K562 (cell line): ENCODE data around the gene MYMX. TPM values are rescaled to one million over a fixed set of nuclear protein-coding genes. Genes with fewer than 3 reads are reported as not detected.

Experiments used
- C11orf30 ChIP-seq: fragments of 450-650 bp; IDR thresholded peaks from 2 replicates; pipeline ENCODE4 v1.6.1; 2016; ENCODE audit warnings: low read depth, mild to moderate bottlenecking
- ETS2 ChIP-seq: IDR thresholded peaks from 2 replicates; pipeline ENCODE4 v1.6.1; 2016; ENCODE audit warnings: borderline replicate concordance, missing genetic modification characterization, mild to moderate bottlenecking, moderate library complexity, missing compliant biosample characterization; ENCODE audit not compliant: poor library complexity, severe bottlenecking
- FOSL1 ChIP-seq: fragments of 200-800 bp; sonication (Bioruptor generic); conservative IDR thresholded peaks from 2 replicates; pipeline ENCODE4 v1.6.1; 2016; ENCODE audit warnings: missing genetic modification characterization, missing compliant biosample characterization
- KHSRP ChIP-seq: fragments of 450-650 bp; IDR thresholded peaks from 2 replicates; pipeline ENCODE4 v1.6.1; 2017
- MCM3 ChIP-seq: fragments of 450-650 bp; IDR thresholded peaks from 2 replicates; pipeline ENCODE4 v1.6.1; 2016
- MED1 ChIP-seq: sonication (generic); formaldehyde crosslinking; IDR thresholded peaks from 2 replicates; pipeline ENCODE4 v1.8.1; 2023; ENCODE audit warnings: missing genetic modification reagents, borderline replicate concordance
- PHF8 ChIP-seq: fragments of 200-600 bp; sonication (generic); IDR thresholded peaks from 2 replicates; pipeline ENCODE4 v1.6.1; 2012; ENCODE audit warnings: mixed run types, mild to moderate bottlenecking, inconsistent platforms, low read length, moderate library complexity, borderline replicate concordance
- PKNOX1 ChIP-seq: fragments of 450-650 bp; IDR thresholded peaks from 2 replicates; pipeline ENCODE4 v1.6.1; 2016
- POLR2A ChIP-seq: fragments of 450-650 bp; conservative IDR thresholded peaks from 2 replicates; pipeline ENCODE4 v1.6.1; 2016
- PRPF4 ChIP-seq: fragments of 200-400 bp; formaldehyde crosslinking; IDR thresholded peaks from one replicate; pipeline ENCODE4 v1.6.1; 2017; ENCODE audit warnings: low read length, low read depth, mild to moderate bottlenecking; ENCODE audit not compliant: insufficient read depth, poor library complexity, severe bottlenecking
- RFX5 ChIP-seq: IDR thresholded peaks from 2 replicates; pipeline ENCODE4 v1.6.1; 2011; ENCODE audit warnings: low read depth, mild to moderate bottlenecking, improper control_type of control experiment, low read length
- RNF219 ChIP-seq: fragments of 250-450 bp; sonication (Bioruptor Pico); IDR thresholded peaks from 2 replicates; pipeline ENCODE4 v1.5.0; 2022; ENCODE audit warnings: mild to moderate bottlenecking
- RUNX1 ChIP-seq: sonication (generic); IDR thresholded peaks from 2 replicates; pipeline ENCODE4 v1.6.1; 2016; ENCODE audit warnings: antibody characterized with exemption, low read depth
- SNIP1 ChIP-seq: fragments of 450-650 bp; IDR thresholded peaks from 2 replicates; pipeline ENCODE4 v1.7.1; 2017; ENCODE audit warnings: low read depth, mild to moderate bottlenecking
- SOX6 ChIP-seq: fragments of 450-650 bp; IDR thresholded peaks from 2 replicates; pipeline ENCODE4 v1.6.1; 2014; ENCODE audit warnings: mild to moderate bottlenecking
- SUPT5H ChIP-seq: fragments of 450-650 bp; IDR thresholded peaks from 2 replicates; pipeline ENCODE4 v1.6.1; 2016
- THRA ChIP-seq: fragments of 450-650 bp; IDR thresholded peaks from 2 replicates; pipeline ENCODE4 v1.6.1; 2017; ENCODE audit warnings: mild to moderate bottlenecking, moderate library complexity
- THRAP3 ChIP-seq: fragments of 450-650 bp; IDR thresholded peaks from 2 replicates; pipeline ENCODE4 v1.6.1; 2016; ENCODE audit warnings: mild to moderate bottlenecking, inconsistent platforms, borderline replicate concordance
- YBX1 ChIP-seq: fragments of 450-650 bp; IDR thresholded peaks from 2 replicates; pipeline ENCODE4 v1.7.1; 2016; ENCODE audit warnings: mild to moderate bottlenecking
- ZBTB2 ChIP-seq: fragments of 450-650 bp; IDR thresholded peaks from 2 replicates; pipeline ENCODE4 v1.6.1; 2016; ENCODE audit warnings: antibody characterized with exemption
- ZBTB9 ChIP-seq: fragments of 450-650 bp; formaldehyde crosslinking; IDR thresholded peaks from 2 replicates; pipeline ENCODE4 v1.4.0; 2020; ENCODE audit warnings: mild to moderate bottlenecking, moderate library complexity
- ZFPM2 ChIP-seq: fragments of 250-450 bp; sonication (Bioruptor Pico); IDR thresholded peaks from 2 replicates; pipeline ENCODE4 v1.5.1; 2022; ENCODE audit warnings: mild to moderate bottlenecking
- ZNF311 ChIP-seq: fragments of 250-450 bp; sonication (Bioruptor Pico); IDR thresholded peaks from 2 replicates; pipeline ENCODE4 v1.4.0; 2020; ENCODE audit warnings: mild to moderate bottlenecking, moderate library complexity
- ZNF830 ChIP-seq: fragments of 250-450 bp; sonication (Bioruptor Pico); IDR thresholded peaks from 2 replicates; pipeline ENCODE4 v1.5.0; 2021; ENCODE audit warnings: mild to moderate bottlenecking
- polyA plus RNA-seq, 8 experiments: library from polyadenylated mRNA; depleted of rRNA in 4 of 8; stranded (reverse) in 5 of 8; unstranded in 3 of 8; fragments of >200 nt; fragmentation: Nextera tagmentation in 2 of 8; fragmentation: Illumina TruSeq in 1 of 8; extraction: Ambion mirVana in 2 of 8; extraction: Trizol in 1 of 8; gene quantifications; 2 replicates each; pipeline versions ENCODE4 v1.2.1 to v1.2.3, GENCODE V29; 2011 to 2014; ENCODE audit warnings: inconsistent platforms in 1 of 8, missing spikeins in 1 of 8
- total RNA-seq, 7 experiments: library from RNA; depleted of rRNA in 6 of 7; stranded (reverse); fragments of >200 nt in 6 of 7; fragmentation: Illumina TruSeq in 2 of 7; extraction: Trizol in 2 of 7; gene quantifications; 2 replicates each; pipeline versions ENCODE4 v1.2.1 to v1.2.3, GENCODE V29; 2011 to 2021; ENCODE audit warnings: low replicate concordance in 1 of 7

Gene MYMX
- total and polyA plus RNA-seq, 9 of the 15 experiments (the other 6 are each of a cell fraction or from before 2014, with no cell fraction given), result 0.12 TPM; not detected in 8

- TF ChIP-seq C11orf30 (no peak), SUPT5H (no peak), RNF219 (no peak), YBX1 (no peak), MED1 (CRISPR knock-in tag) (no peak), PRPF4 (no peak), THRA (no peak), PHF8 (no peak; the same call in 1 of the 2 replicates), THRAP3 (no peak), POLR2A (no peak), SNIP1 (no peak), RFX5 (0 out of 2 replicates have a peak, but pooled peaks have one; percentile 18), SOX6 (peak; percentile 27; the same call in 1 of the 2 replicates), ETS2 (tag) (no peak), ZFPM2 (CRISPR knock-in tag) (no peak), ZNF311 (no peak), ZBTB2 (no peak), ZBTB9 (peak; percentile 81; the same call in 1 of the 2 replicates), ZNF830 (CRISPR knock-in tag) (no peak), PKNOX1 (peak; percentile 96), RUNX1 (no peak), KHSRP (no peak), MCM3 (no peak), FOSL1 (tag) (no peak)
Measured at GRCh38 chr6:44245912-44246662, 29.4 kb downstream of the MYMX start (continued).
